HG02943 (cell line): ENCODE measurements around the gene IGSF21.

Source experiments
- ATAC-seq: cut with Tn5 transposase; IDR thresholded peaks from one replicate; pipeline ENCODE4 v1.9.1; 2021; ENCODE audit warnings: mild to moderate bottlenecking, low read depth, moderate library complexity; ENCODE audit not compliant: unreplicated experiment

IGSF21 gene

DNA sequence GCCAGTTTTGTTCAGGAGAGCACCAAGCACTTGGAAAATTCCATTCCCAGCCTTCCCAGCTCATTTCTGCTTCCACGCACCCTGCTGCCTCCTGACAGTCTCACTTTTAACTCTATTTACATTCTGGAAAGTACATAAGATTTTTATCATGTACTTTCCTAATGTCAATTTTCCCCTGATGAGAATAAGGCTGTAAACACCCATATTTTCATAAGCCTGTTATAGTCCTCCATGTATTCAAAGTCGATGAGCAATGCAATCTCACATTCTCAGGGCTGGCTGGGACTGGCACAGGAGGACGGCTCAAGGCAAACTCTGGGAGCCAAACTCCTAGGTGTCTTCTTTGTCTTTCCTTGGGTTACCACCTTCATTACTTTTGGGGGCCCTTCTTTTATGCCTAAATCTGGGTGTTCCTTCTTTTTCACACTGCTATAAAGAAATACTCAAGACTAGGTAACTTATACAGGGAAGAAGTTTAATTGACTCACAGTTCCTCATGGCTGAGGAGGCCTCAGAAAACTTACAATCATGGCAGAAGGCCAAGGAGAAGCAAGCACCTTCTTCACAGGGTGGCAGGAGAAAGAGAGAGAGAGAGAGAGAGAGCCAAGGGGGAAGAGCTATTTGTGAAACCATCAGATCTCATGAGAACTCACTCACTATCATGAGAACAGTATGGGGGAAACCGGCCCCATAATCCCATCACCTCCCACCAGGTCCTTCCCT, 94.6 kb downstream of the IGSF21 start:
- ATAC-seq, result no peak

DNA sequence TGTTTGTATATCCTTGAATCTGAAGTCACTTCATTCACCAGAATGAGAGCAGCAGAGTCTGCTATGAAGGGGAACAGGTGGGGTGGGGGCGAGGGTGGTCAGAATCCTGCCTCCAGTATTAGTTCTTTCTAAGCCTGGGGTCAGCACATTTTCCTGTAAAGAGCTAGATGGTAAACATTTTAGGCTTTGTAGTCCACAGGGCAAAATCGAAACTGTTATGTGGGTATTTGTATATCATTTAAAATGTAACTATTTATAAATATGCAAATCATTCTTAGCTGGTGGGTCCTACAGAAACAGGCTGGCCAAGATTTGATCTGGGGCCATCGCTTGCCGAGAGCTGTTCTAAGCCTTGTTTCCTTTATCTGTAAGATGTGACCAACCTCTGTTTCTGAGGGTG, 96.0 kb downstream of the IGSF21 start:
- ATAC-seq, result no peak

- ATAC-seq, result no peak
These were observed 97.0 kb downstream of the IGSF21 start for GRCh38 chr1:18204575-18204974.

GRCh38 chr1:18205319-18205718, 97.7 kb downstream of the IGSF21 start:
- no peak for ATAC-seq

- ATAC-seq, result no peak
These were observed 104.2 kb downstream of the IGSF21 start for GRCh38 chr1:18211764-18212163.

DNA sequence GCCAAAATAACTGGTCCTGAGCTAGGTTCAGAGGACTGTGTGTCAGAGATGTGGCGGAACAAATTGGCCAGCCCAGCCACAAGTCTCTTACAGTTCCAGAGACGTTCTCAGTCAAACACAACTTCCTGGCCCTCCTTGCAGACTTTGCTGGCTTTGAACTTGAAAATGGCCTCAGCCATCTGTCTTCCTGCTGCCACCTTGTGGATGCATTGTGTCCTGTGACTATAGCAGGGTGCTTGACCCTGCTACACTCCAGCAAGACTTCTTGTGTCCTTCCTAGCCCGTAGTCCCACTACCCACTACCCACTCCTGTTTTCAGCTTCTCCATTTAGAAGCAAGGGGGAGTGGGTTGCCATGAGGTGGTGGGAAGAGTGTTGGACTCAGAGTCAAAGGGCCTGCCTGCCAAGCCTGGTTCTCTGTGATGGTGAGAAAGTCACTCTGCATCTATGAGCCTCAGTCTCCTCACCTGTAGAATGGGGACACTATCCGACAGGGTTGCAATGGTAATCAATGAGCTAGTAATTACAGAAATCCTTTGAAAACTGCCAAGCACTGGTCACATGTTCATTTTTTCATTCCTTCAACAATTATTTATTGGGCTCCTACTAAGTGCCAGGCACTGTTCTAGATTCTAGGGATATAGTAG, 109.9 kb downstream of the IGSF21 start:
- no peak for ATAC-seq

DNA sequence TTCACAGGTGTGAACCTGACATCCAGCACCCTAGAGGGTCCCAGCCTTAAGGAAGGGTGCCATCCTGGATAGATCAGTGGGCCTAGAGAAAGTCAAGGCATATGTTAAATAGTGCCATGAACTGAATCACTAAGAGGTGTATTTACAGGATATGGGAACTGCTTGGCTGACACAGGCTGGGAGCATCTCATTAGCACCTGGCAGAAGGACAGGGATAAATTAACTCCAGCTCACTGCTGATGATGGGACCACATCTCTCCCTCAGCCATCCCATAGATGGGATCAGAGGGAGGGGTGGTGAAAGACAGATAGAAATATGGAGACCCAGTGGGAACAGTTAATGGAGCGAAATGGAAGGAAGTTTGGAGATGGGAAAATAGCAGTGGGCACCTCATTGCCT, 122.0 kb downstream of the IGSF21 start:
- no peak for ATAC-seq

GRCh38 chr1:18230321-18230720, 122.7 kb downstream of the IGSF21 start:
- no peak for ATAC-seq

DNA sequence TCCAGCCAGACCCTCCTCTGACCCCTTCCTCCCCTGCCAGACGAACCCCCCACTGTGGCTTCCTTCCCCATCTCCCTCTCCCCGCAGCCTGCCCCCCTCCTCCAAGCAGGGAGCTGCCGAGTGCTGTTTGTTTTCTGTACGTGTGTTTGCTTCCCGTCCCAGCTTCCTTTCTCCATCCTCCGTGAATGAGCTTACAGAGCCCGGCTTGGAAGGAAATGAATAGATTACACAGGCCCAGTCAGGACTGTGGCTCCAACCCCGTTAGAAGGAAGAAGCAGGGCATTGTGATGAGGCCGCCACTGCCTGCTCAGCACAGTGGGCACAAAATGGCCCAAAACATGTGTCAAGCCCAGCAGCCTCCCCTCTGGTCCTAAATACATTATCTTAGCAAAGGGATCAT, 123.2 kb downstream of the IGSF21 start:
- ATAC-seq, result no peak

DNA sequence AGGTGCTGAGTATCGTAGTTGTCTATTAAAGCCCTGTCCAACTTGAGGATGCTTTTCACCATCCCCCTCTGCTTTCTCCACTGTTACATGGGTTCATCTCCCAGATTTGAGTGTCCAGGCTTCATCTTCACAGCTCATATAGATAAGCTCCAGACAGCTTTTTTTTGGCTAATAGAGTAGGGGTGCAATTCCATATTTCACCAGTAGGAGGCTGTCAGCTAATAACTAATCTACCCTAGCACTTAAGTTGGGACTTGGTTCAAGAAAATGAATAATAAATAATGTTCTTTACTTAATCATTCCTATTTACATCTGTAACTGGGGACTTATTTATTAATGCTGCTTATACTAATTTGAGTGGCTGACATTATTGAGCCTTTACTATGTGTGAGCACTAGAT, 124.5 kb downstream of the IGSF21 start:
- ATAC-seq, result no peak

DNA sequence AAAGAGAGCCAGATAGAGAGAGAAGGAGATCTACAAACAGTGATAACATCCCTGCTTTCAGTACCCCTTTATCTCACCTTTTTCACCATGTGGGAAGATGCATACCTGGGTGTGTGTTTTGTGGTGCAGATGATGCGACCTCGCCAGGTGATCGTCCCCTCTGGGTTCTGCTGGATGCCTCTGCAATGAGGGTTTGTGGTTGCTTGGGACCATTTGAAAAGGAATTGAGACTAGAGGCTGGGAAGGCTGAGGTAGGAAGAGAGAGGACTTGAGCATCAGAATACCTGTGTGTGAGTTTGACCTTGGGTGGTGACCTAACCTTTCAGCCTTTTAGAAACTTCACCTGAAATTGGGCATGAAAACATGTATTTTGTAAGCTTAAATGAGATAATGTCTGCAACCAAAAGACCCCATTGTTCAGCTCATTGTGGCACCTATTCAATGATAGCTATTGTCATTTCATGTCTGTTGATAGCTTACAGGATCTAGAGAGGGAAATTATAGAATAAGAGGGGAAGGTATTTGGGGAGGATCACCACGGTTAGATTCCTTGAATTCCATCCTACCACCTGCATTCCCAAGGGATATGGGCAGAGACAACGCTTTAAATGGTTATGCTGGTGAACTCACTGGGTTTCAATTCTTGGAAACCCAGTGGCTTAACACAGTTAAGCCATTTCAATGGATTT, 125.7 kb downstream of the IGSF21 start:
- ATAC-seq, result no peak

DNA sequence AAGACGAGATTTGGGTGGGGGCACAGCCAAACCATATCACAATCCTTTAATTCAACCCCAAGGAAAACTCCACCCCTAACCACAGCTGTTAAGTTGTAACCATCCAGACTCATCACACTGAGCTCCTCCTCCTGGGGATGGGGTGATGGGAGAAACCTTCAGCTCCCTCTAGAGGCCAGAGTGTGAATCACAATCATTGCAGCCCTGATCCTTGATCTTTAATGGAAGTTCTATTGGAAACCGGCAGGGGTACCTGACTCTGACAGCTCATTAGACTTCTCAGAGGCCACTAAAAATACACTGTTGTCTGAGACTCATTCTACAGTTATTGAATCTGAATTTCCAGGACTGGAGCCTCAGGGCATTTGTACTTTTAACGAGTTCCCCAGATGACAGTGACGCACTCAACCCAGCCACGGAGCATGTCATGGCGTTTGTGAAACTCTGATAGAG, 127.2 kb downstream of the IGSF21 start:
- ATAC-seq, result no peak

GRCh38 chr1:18237371-18237770, 129.8 kb downstream of the IGSF21 start:
- no peak for ATAC-seq

DNA sequence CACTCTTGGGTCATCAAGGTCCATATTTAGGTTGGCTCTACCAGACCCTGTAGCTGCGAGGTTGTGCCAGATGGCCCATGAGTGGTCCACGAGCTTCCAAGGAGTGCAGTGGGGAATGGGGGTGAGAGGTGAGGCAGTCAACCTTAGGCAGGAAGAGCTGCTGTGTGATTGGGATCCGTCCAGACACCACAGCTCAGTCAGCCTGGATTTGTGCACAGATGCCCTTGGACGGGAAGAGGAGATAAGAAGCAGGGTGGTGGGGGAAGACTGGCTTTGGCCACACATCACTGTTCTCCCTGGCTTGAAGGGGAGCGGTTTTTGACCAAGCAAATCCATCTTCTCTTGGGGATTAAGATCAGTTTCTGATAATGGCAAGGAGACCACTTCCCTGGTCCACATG, 130.6 kb downstream of the IGSF21 start:
- ATAC-seq, result no peak

DNA sequence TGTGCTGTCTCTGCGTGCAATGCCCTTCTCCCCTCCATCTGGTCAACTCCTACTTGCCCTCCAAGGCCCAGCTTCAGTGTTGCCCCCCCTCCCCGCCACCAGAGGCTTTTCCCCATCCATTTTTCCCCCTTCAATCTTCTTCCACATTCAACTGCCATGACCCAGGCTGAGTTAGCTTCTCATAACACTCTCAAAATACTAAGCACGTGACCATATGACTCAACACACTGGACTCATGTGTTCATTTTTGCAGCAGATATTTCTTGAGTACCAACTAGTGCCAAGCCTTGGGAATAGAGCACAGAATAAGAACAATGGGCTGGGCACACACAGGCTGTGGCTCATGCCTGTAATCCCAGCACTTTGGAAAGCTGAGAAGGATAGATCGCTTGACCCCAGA, 132.1 kb downstream of the IGSF21 start:
- no peak for ATAC-seq

DNA sequence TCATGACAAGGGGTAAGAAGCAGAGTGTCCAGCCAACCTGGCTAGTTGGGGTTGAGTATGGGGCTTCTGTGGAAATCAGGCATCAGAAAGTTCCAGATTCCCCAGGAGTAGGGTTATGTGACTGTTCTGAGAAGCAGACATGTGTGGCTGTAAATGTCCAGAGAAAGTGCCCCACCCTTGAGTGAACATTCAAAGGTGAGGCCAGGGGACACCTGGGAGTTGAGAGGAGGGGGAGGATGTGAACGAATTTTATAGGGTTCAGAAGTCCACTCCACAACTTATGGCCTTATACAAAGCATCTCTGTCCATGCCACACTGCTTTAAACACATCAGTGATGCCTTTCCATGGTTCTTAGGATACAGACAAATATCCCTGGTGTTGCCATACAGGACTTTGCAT, 133.3 kb downstream of the IGSF21 start:
- no peak for ATAC-seq

DNA sequence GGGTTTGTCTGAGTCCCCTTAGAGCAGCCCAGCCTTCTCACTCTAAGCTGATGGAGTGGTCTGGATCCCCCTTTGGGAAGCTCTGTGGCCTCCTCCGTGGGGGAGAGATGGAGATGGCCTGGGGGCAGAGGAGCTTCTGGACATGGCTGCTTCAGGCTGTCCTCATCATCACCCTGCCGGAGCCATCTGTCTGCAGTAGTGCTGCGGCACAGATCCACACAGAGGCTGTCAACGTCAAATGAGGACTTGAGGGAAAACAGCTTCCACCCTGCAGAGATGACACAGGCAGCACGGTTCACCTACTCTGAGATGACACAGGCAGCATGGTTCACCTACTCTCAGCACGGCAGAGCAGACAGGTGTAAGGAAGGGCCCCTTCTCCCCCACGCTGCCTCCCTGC, 134.3 kb downstream of the IGSF21 start:
- ATAC-seq, result no peak

DNA sequence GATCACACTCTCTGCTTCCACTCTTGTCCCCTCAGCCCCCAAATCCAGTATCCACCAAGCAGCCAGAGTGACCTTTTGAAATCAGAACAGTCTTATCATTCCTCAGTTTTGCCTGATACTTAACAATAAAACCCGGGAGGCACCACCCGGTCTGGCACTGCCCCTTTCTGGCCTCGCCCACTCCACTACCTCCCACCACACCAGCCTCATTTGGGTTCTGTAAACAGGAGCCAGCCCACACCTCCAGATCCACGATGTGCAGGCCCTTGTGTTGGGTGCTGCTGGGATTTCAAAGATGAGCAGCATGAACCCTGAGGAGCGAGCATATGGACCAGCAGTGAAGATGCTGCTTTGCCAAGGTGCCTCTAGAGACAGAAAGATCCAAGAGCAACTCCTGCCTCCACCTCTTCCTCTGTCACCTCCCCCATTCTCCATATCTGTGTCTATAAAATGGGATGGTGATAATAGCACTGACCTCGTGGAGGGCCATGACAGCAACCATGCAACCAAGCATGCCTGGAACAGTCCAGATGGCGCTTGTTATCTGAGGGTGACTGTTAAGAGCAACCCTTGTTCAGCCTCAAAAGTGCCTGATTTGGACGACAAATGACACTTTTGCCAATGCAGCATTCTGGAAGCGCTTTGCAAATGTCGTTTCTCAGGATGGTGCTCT, 136.0 kb downstream of the IGSF21 start:
- no peak for ATAC-seq

GRCh38 chr1:18244762-18245161, 137.2 kb downstream of the IGSF21 start:
- ATAC-seq, result no peak

GRCh38 chr1:18245647-18246046, 138.0 kb downstream of the IGSF21 start:
- no peak for ATAC-seq

DNA sequence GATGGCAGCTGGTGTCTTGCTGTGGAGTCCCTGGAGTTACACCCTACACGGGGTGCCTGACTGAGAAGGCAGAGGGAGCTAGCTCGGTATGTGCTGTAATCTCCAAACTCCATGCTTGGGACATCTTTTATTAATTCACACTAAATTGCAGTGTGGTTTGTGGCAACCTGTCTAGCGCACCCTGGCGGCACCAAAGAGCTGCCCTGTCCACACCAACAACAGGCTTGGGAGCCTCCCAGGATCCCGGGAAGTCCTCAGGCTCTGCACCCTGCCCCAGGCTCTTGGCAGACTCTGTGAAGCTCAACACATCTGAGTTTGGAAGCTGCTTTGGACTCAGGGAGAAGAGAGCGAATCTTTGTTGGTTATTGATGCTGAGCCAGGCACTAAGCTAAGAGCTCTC, 138.9 kb downstream of the IGSF21 start:
- no peak for ATAC-seq
